NCI-H460 (cell line): ENCODE measurements around the gene KRT76. TPM values are rescaled to one million over a fixed set of nuclear protein-coding genes. Genes with fewer than 3 reads are reported as not detected.

Experiments used
- DNase-seq: peaks from one replicate; pipeline ENCODE4 v3.0.0-alpha.2; 2016; ENCODE audit warnings: low read depth; ENCODE audit errors: extremely low read depth
- total RNA-seq: library from RNA; depleted of rRNA; stranded (reverse); fragments of >200 nt; shearing (Covaris generic); gene quantifications from 2 replicates; pipeline ENCODE4 v1.2.3, GENCODE V29; 2014

Gene KRT76
- total RNA-seq, 1 experiment from 2014 or later: not detected

- DNase-seq: no peak
Observed at GRCh38 chr12:52813885-52814709, 37.0 kb upstream of the KRT76 start, which contains the start of gene KRT4. Gene KRT4, minus strand, starts transcription at chr12:52814116. Its CDS starts 58 bp downstream, at chr12:52814058.

- DNase-seq: no peak
Observed at GRCh38 chr12:52813203-52813819, 36.2 kb upstream of the KRT76 start.

- no peak for DNase-seq
Observed at GRCh38 chr12:52812749-52813148, 35.6 kb upstream of the KRT76 start.

GRCh38 chr12:52812073-52812400 is 34.9 kb upstream of the KRT76 start:
- no peak for DNase-seq

GRCh38 chr12:52811191-52812072 is 34.3 kb upstream of the KRT76 start:
- DNase-seq: no peak

DNA sequence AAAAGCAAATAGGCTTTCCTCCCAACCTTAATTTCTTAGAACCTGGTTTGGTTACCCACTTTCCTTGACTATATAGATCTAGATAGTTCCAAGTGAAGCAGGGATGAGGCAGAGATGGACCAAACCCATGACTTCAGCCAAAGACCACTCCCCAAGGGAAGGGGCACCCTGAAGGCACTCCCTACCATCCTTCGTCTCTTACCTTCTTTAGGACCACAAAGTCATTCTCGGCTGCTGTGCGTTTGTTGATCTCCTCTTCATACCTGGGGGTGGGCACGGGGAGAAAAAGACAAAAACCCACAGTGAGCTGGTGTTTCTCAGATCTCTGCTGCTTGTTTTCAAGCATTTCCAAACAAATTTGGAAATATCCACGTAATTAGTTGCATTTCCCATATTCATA is 33.4 kb upstream of the KRT76 start:
- no peak for DNase-seq

DNA sequence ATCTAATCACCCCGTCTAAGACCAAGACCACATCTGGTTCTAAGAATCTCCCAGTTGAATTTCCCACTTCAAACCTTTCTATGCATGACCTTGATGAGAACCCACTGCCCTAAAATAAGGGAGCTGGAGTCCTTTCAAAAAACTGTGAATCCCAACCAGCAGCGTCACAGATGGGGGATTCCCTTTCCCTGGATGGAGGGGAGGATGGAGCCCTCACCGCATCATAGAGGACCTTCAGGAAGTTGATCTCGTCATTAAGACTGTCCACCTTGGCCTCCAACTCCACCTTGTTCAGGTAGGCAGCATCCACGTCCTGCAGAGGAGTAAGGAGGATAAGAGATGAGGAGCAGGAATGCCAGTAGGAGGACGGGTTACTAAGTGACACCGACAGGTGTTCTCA is 32.0 kb upstream of the KRT76 start:
- DNase-seq: no peak

DNA sequence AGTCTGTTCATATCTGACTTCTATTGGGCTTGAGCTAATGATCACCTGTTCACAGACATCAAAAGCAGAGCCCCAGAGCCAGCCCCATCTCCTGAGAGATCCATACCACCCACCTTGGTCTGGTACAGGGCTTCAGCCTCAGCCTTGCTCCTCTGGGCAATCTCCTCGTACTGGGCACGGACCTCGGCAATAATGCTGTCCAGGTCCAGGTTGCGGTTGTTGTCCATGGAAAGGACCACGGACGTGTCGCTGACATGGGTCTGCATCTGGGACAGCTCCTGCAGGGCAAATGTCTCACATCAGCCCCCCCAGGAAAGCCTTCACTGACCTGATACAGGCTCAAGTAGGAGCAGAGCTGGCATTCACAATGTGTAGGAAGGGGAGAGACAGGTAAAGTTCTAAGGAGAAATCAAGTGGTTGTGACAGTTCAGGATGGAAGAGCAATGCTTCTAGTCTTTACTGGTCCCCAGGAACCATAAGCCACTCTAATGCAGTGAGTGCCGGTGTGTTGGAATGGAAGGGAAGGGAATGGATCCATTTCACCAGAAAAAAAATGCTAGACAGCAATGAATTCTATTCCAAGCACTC is 31.5 kb upstream of the KRT76 start:
- DNase-seq: no peak

GRCh38 chr12:52807544-52808470 is 30.7 kb upstream of the KRT76 start:
- DNase-seq: no peak

GRCh38 chr12:52806821-52807543 is 29.8 kb upstream of the KRT76 start:
- no peak for DNase-seq

DNA sequence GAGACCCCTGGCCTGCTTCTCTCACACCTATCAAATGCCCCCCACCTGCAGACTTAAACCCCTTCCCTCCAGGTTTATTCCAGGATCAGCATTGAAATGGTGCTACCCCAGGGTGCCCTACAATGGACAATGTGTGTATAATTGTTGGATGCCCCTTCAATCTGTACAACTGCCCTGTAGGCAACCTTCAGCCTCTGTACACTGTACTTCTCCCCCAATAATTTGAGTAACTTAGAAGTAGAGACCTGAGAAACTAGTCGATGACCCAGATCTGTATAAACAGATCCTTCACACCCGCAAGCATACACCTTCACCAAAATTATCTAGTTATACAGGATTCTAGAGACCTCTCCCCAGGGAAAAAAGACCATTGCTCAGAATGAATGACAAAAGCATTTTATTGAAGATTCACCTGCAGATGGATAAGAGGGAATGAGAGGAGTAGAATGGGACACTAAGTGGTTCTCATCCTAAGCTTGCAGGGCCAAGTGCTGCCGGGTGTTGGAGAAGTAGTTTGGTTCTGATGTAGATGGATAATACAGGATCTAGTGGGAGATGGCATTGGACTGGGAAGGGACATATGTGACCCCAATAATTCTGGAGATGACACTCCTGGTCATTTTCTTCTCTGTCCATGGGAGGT is 29.1 kb upstream of the KRT76 start:
- DNase-seq: no peak

DNA sequence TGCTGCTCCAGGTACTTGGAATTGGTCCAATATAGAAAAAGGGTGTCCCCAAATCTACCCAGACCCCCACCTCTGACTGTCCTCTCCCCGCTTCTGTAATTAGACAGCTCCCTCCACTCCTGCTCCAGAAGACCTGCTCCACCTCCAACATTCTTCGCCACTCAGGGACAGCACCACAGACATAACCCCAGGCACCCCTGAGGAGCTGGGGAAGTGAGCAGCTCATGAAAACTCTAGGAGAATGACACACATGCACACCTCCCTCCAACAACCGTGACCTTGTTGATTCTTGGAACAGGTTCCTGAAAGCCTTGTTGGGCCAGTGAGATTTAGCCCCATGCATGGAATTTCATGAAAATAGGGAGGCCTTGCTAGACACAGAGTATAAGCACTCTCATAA is 28.6 kb upstream of the KRT76 start:
- DNase-seq: no peak

DNA sequence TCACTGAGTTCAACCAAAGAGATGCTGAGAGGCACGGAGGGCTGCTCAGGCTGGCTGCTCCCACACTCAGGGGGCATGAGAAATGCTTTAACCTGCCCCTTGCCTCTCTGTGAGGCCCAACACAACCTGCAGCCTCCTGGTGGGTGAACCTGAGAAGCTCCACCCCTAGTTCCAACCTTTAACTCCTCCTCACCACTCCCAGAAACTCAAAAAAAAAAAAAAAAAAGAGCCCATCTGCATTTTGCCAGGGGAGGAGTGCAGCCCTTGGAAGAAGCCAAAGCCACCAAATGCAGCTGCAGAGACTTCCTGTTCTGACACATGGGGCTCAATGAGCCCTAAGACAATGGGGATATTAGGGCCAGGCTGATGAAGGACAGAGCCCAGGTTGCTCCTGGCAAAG is 27.9 kb upstream of the KRT76 start:
- DNase-seq: no peak

GRCh38 chr12:52802442-52802841 is 25.3 kb upstream of the KRT76 start:
- no peak for DNase-seq

- DNase-seq: no peak
Observed at GRCh38 chr12:52801773-52802172, 24.6 kb upstream of the KRT76 start.

GRCh38 chr12:52800259-52800917 is 23.2 kb upstream of the KRT76 start:
- DNase-seq: no peak

GRCh38 chr12:52799505-52800211 is 22.5 kb upstream of the KRT76 start:
- no peak for DNase-seq
